IMR-90 (cell line): ENCODE measurements around the gene WDR49. TPM values are rescaled to one million over a fixed set of nuclear protein-coding genes. Genes with fewer than 3 reads are reported as not detected.

Source experiments
- ATAC-seq: fragments of 200-7000 bp; cut with Tn5 transposase; 2 replicates; pipeline ENCODE4 v1.9.1; 2020; ENCODE audit warnings: low read depth, mild to moderate bottlenecking, moderate library complexity
- BruUV-seq: library from RNA; stranded (reverse); fragments of 400-500 nt; replicated peaks from 2 replicates; lab custom pipeline; 2021; lab: Mats Ljungman, UMichigan
- CTCF ChIA-PET: fragments of 300-600 bp; formaldehyde crosslinking; extraction: SDS; loops from one replicate; lab custom pipeline; 2021; ENCODE audit warnings: antibody characterized with exemption; lab: Yijun Ruan, JAX
- POLR2A ChIA-PET: fragments of 300-600 bp; sonication (Branson Sonifier 250); formaldehyde crosslinking; loops from one replicate; lab custom pipeline; 2022; ENCODE audit warnings: antibody characterized with exemption; ENCODE audit not compliant: unreplicated experiment; lab: Charles Lee
- DNase-seq: peaks from one replicate; pipeline ENCODE4 v3.0.0; 2013
- H2AFZ ChIP-seq: replicated peaks from 2 replicates; pipeline ENCODE3; 2013; ENCODE audit warnings: low read length, mild to moderate bottlenecking; ENCODE audit not compliant: poor library complexity
- H2AK5ac ChIP-seq: 2 replicates; pipeline ENCODE4 v1.6.1; 2013; ENCODE audit warnings: low read depth, low read length, inconsistent platforms
- H2AK9ac ChIP-seq: replicated peaks from 2 replicates; pipeline ENCODE3; 2013; ENCODE audit warnings: mild to moderate bottlenecking, low read depth, low read length, moderate library complexity; ENCODE audit not compliant: poor library complexity
- H2BK120ac ChIP-seq: 2 replicates; pipeline ENCODE4 v1.6.1; 2013; ENCODE audit warnings: low read depth, low read length, inconsistent platforms
- H2BK15ac ChIP-seq: 3 replicates; pipeline ENCODE4 v1.6.1; 2013; ENCODE audit warnings: low read depth, low read length, inconsistent platforms
- H2BK20ac ChIP-seq: 2 replicates; pipeline ENCODE4 v1.6.1; 2013; ENCODE audit warnings: low read depth, mild to moderate bottlenecking, inconsistent platforms, low read length, moderate library complexity
- H2BK5ac ChIP-seq: 2 replicates; pipeline ENCODE4 v1.6.1; 2013; ENCODE audit warnings: mild to moderate bottlenecking, low read depth, low read length, inconsistent platforms; ENCODE audit not compliant: poor library complexity, severe bottlenecking
- H3K14ac ChIP-seq: replicated peaks from 2 replicates; pipeline ENCODE4 v1.6.1; 2013; ENCODE audit warnings: low read depth, low read length, inconsistent platforms
- H3K18ac ChIP-seq: 2 replicates; pipeline ENCODE4 v1.6.1; 2013; ENCODE audit warnings: low read depth, low read length, control low read depth
- H3K23ac ChIP-seq: 2 replicates; pipeline ENCODE4 v1.6.1; 2013; ENCODE audit warnings: low read depth, low read length, inconsistent platforms
- H3K27ac ChIP-seq: 2 replicates; pipeline ENCODE4 v1.5.1; 2013; ENCODE audit warnings: mild to moderate bottlenecking, control low read depth, low read length; ENCODE audit not compliant: insufficient read depth
- H3K27me3 ChIP-seq: 2 replicates; pipeline ENCODE4 v1.6.1; 2013; ENCODE audit warnings: low read length; ENCODE audit not compliant: control insufficient read depth, insufficient read depth
- H3K36me3 ChIP-seq: 2 replicates; pipeline ENCODE4 v1.6.1; 2013; ENCODE audit warnings: low read length, mixed read lengths; ENCODE audit not compliant: control insufficient read depth, insufficient read depth
- H3K4ac ChIP-seq: 2 replicates; pipeline ENCODE4 v1.6.1; 2013; ENCODE audit warnings: low read depth, low read length, inconsistent platforms
- H3K4me1 ChIP-seq: 2 replicates; pipeline ENCODE4 v1.6.1; 2013; ENCODE audit warnings: low read length, mixed read lengths; ENCODE audit not compliant: control insufficient read depth, insufficient read depth
- H3K4me2 ChIP-seq: 2 replicates; pipeline ENCODE4 v1.6.1; 2013; ENCODE audit warnings: low read depth, mild to moderate bottlenecking, control low read depth, low read length, moderate library complexity
- H3K4me3 ChIP-seq: 2 replicates; pipeline ENCODE4 v1.5.1; 2013; ENCODE audit warnings: low read depth, mild to moderate bottlenecking, control low read depth, low read length, moderate library complexity; ENCODE audit not compliant: insufficient read depth
- H3K56ac ChIP-seq: 2 replicates; pipeline ENCODE4 v1.6.1; 2013; ENCODE audit warnings: low read length, inconsistent platforms; ENCODE audit not compliant: insufficient read depth; ENCODE audit errors: extremely low read depth
- H3K79me1 ChIP-seq, 2 experiments: 2 replicates each; pipeline ENCODE4 v1.6.1; 2013; ENCODE audit warnings: low read length in 2 of 2, inconsistent platforms in 1 of 2, low read depth in 1 of 2
- H3K9ac ChIP-seq: 2 replicates; pipeline ENCODE4 v1.6.1; 2013; ENCODE audit warnings: low read depth, low read length, control low read depth
- H3K9me1 ChIP-seq: 2 replicates; pipeline ENCODE4 v1.6.1; 2013; ENCODE audit warnings: low read length, inconsistent platforms; ENCODE audit not compliant: insufficient read depth
- H3K9me3 ChIP-seq: 2 replicates; pipeline ENCODE4 v1.6.1; 2013; ENCODE audit warnings: low read length; ENCODE audit not compliant: control insufficient read depth, insufficient read depth
- H4K20me1 ChIP-seq: 2 replicates; pipeline ENCODE4 v1.6.1; 2013; ENCODE audit warnings: low read length, inconsistent platforms; ENCODE audit not compliant: insufficient read depth
- H4K5ac ChIP-seq: 2 replicates; pipeline ENCODE4 v1.6.1; 2013; ENCODE audit warnings: mild to moderate bottlenecking, low read depth, low read length, control low read depth
- H4K8ac ChIP-seq, 2 experiments: 2 replicates each; pipeline ENCODE4 v1.6.1; 2013; ENCODE audit warnings: low read depth in 2 of 2, low read length in 2 of 2, control low read depth in 1 of 2, inconsistent platforms in 1 of 2
- H4K91ac ChIP-seq: 2 replicates; pipeline ENCODE4 v1.6.1; 2013; ENCODE audit warnings: low read depth, low read length, inconsistent platforms; ENCODE audit not compliant: insufficient read depth
- BHLHE40 ChIP-seq: fragments of 150-350 bp; IDR thresholded peaks from 2 replicates; pipeline ENCODE4 v1.6.1; 2016; ENCODE audit warnings: mild to moderate bottlenecking, low read depth, low read length
- CEBPB ChIP-seq: IDR thresholded peaks from 2 replicates; pipeline ENCODE4 v1.6.1; 2012; ENCODE audit warnings: low read depth, low read length, improper control_type of control experiment
- MAFK ChIP-seq: IDR thresholded peaks from 2 replicates; pipeline ENCODE4 v1.6.1; 2012; ENCODE audit warnings: low read depth, low read length, improper control_type of control experiment
- MAZ ChIP-seq: IDR thresholded peaks from 2 replicates; pipeline ENCODE4 v1.6.1; 2012; ENCODE audit warnings: low read depth, mild to moderate bottlenecking, low read length, improper control_type of control experiment, moderate library complexity, borderline replicate concordance
- NFE2L2 ChIP-seq: fragments of 150-350 bp; IDR thresholded peaks from 2 replicates; pipeline ENCODE4 v1.6.1; 2016; ENCODE audit warnings: low read depth, mild to moderate bottlenecking, low read length
- POLR2A ChIP-seq: IDR thresholded peaks from 2 replicates; pipeline ENCODE4 v1.6.1; 2012; ENCODE audit warnings: mild to moderate bottlenecking, low read depth, low read length
- RAD21 ChIP-seq: IDR thresholded peaks from 2 replicates; pipeline ENCODE4 v1.6.1; 2012; ENCODE audit warnings: low read length, improper control_type of control experiment
- WGBS, 2 experiments: methylation state at CpG; one replicate each; pipeline versions ENCODE4 v1.1.5 to v1.1.7; 2013; ENCODE audit warnings: missing lambda C conversion rate in 2 of 2; ENCODE audit not compliant: insufficient read length in 1 of 2; ENCODE audit errors: extremely low coverage in 2 of 2; 5-methylcytosine and 5-hydroxymethylcytosine counted together
- dilution Hi-C: fragments of 300-500 bp; cut with HindIII; formaldehyde crosslinking; loops from one replicate; pipeline ENCODE4 v1.14.3; 2018; ENCODE audit warnings: low sequenced_read_pairs; ENCODE audit not compliant: unreplicated experiment
- in situ Hi-C: fragments of 300-500 bp; cut with MboI; formaldehyde crosslinking; loops from 3 replicates; pipeline ENCODE4 v1.14.3; 2019; ENCODE audit warnings: low sequenced_read_pairs, inconsistent platforms, mixed read lengths
- intact Hi-C: fragments of 100-400 bp; cut with micrococcal nuclease; formaldehyde crosslinking; loops from 2 replicates; pipeline ENCODE4 v1.10.0; 2022
- polyA plus RNA-seq, 3 experiments: library from polyadenylated mRNA; depleted of rRNA; stranded (reverse); fragments of >200 nt; gene quantifications; 2 replicates each; pipeline ENCODE4 v1.2.3, GENCODE V29; 2012; ENCODE audit warnings: low replicate concordance in 1 of 3
- total RNA-seq: library from RNA; depleted of rRNA; stranded (reverse); fragments of >200 nt; gene quantifications from 2 replicates; pipeline ENCODE4 v1.2.3, GENCODE V29; 2012

WDR49 gene
- total and polyA plus RNA-seq, 2 of the 4 experiments (the other 2 are of a cell fraction) = not detected

GRCh38 chr3:167568634-167569033 lies 85.1 kb downstream of the WDR49 start:
- Histone ChIP-seq H3K18ac (no peak overlapping the region), H2BK120ac (no peak overlapping the region), H3K4ac (no peak overlapping the region), H2AK5ac (no peak overlapping the region), H2AFZ (no peak overlapping the region), H3K27me3 (no peaks in the 10 kb centered on the region), H3K9me3 (no peaks in the 10 kb centered on the region; the same call in 1 of the 2 replicates), H2BK5ac (no peak overlapping the region), H4K8ac (no peak overlapping the region), H3K9ac (no peak overlapping the region), H4K20me1 (no peaks in the 10 kb centered on the region), H3K4me2 (no peak overlapping the region), H3K9me1 (no peaks in the 10 kb centered on the region), H4K5ac (no peak overlapping the region), H3K79me1 (no peaks in the 10 kb centered on the region), H3K14ac (no peak overlapping the region), H3K4me3 (no peak overlapping the region), H2BK15ac (no peak overlapping the region), H4K91ac (no peak overlapping the region), H3K4me1 (no peaks in the 10 kb centered on the region), H3K27ac (no peak overlapping the region), H2BK20ac (no peak overlapping the region), H3K36me3 (no peaks in the 10 kb centered on the region), H2AK9ac (no peak overlapping the region), H3K56ac (no peak overlapping the region), H3K23ac (no peak overlapping the region)
- in situ Hi-C loops (no loop called here), intact Hi-C loops (no loop called here), dilution Hi-C loops (no loop called here)
- DNase-seq (no peak), ATAC-seq (no peak)
- no peak for TF ChIP-seq CEBPB
- TF ChIP-seq RAD21 = no peak
- TF ChIP-seq MAZ = no peak
- TF ChIP-seq POLR2A = no peak
- TF ChIP-seq NFE2L2 = no peak
- no peak for TF ChIP-seq BHLHE40
- TF ChIP-seq MAFK = no peak
- no CpG with 5 or more reads among the region's 2 CpGs for WGBS, 2 experiments
- CTCF ChIA-PET = no interaction called here
- POLR2A ChIA-PET = no interaction called here
- no TSS peak for BruUV-seq
